ENCODE results near the gene SEMA3E. TPM values are rescaled to one million over a fixed set of nuclear protein-coding genes. Genes with fewer than 3 reads are reported as not detected.
A peak's percentile ranks its signal among the peaks of the same experiment; 100 is the strongest.
"Not testable (repeated sequence)": the region's sequence is repeated elsewhere in the genome, so short reads cannot be mapped to it uniquely, and the experiment has no call there.

SEMA3E gene
- 0.10 and 1.2 TPM in 2 replicates for total RNA-seq

DNA sequence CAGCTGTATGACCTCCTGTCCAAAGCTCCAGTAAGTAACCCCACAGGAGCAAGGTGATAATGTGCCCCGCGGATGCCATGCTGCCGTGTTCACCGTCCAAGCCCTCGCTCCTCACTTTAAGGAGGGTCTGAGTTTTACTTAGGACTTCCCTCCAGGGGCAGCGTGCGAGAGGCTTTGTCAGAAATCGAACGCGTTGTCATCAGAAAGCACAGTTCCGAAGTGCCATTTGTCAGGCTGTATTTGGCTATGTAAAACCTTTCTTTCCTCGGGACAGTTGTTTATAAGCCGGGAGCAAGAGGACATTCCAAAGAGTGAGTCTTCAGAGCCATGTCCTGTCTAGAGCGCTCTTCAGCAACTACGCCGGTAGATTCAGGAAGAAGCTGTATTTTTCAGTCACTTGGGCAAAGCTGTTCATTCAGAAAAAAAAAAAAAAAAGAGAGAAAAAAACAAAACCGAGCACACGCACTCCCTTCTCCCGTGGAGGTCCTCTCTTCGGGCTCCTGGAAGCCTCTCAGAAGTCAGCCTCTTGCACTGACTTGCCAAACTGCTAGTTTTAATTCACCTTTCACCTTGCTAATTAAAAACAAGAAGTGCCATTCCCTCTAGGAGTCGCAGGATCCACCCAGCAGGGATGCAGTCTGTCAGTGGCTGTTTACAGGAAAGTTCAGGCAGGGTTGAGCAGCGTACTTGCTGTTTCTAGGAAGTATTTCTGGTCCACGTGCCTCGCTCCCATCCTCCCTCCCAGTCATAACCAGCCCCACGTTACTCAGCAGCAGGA is at the start of gene SEMA3E:
Gene SEMA3E, minus strand, starts transcription at position 676 of the 778 bp plus-strand sequence.
- peak; percentile 9 for DNase-seq (ENCODE audit: extremely low read depth, low read depth, low spot score)

DNA sequence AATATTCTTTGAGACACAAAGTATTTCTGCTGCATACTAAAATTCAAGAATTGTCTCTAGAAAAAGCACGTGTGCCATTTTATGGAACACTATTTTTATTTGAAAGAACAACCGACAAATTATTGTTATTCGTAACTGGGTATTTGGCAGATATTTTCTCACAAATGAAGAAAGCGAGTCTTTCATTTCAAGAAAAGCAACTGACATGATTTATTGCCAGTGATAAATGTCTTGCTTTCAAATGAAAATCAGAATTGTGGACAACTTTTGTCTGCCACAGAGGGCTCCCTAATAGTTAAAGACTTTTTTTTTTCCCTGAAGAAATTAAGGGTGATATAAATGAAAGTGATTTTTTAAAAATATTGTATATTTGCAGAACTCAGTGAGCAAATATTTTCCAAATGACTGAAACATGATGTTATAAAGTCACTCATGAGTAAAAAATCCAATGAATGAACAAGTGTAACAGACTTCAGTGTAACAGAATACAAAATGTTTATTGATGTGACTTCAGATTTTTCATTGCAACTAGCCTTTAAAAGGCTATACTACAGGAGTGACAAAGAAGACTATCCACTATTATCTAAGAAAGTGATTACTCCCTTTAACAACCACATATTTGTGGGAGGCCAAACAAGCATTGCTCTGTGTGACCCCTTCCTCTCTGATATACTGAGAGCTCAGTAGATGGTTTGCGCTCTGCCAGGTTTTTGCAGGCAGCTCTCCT is 49.0 kb upstream of the SEMA3E start:
- no peak for DNase-seq (ENCODE audit: extremely low read depth, low read depth, low spot score)

DNA sequence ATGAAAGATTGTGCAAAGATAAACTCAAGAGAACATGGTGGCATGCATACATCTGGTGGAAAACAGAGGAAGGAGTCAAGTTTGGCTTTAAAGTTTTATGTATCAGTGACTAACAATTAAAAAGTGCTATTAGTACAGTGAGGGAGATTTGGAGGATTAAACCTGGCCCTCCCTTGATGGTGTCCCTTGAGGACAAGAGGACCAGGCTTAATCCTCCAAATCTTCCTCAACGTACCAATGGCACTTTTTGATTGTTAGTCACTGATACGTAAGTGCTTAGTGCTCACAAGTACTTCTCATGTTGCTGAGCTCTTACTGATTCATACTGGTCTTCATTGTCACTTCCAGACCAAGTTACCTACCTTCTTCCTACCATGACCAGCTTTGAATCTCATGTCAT is 47.2 kb upstream of the SEMA3E start:
- DNase-seq (ENCODE audit: extremely low read depth, low read depth, low spot score), result no peak

DNA sequence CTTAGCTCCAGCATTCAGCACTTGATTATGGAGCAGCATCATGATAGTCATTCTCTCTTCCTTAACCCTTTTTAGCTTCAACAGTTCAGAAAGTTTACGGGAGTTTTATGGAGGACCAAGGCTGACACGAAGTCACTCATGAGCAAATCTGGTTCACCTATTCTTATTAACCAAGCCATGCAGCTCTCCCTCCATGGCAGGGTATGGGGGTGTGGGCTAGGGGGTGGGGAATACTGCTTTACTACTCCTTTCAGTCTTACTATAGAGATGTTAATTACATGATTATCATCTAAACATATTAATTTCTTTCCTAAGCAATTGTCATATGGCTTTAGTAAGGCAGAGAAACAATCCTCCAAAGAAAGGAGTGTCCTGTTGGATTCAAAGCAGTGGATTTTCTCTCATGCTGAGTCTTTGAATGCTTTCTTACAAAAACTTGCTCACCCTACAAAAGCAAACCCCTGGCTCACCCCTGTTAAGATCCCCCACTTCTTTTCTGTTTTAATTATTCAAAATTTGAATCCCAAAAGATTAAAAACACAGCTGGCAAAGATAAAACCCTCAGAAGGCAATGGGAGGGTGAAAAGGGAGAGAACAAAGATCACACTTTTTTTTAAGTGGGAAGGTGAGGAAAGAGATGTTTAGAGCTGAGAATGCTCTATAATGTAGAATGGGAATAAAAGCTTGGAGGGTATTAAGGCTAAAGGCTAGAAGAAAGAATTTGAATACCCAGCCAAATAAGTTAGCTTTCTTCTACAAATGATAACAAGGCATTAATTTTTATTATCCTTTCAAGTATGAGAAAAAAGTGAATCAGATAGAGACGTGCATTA is 46.4 kb upstream of the SEMA3E start:
- DNase-seq (ENCODE audit: extremely low read depth, low read depth, low spot score), result no peak

DNA sequence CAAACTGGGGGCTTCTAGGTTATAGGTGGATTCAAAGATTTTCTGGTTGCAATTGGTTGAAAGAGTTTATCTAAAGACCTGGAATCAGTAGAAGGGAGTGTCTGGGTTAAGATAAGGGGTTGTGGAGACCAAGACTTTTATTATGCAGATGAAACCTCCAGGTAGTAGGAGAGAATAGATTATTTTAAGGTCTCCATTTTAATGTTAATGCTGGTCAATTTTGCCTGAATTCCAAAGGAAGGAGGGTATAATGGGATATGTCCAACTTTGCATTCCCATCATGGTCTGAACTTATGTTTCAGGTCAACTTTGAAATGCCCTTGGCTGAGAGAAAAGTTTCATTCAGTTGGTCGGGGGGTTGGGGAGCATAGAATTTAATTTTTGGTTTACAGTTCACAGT is 44.3 kb upstream of the SEMA3E start:
- no peak for DNase-seq (ENCODE audit: extremely low read depth, low read depth, low spot score)

DNA sequence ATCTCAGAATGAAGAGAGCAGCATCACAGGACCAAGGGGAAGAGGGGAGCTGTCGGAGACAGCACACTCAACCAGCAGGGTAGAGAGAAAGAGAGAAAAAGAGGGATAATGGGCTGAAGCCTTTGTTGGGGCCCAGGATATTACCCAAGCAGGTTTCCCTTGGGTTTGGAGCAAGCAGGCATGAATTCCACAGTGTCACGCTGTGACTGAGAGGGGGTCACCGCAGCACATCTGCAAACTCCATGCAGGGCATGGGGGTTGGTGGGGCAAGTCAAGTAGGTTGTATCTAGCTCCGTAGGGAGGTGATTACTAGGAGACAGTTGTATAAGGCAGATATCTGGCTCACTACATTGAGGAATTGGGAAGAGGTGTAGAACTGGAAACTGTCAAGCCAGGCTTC is 42.2 kb upstream of the SEMA3E start:
- no peak for DNase-seq (ENCODE audit: extremely low read depth, low read depth, low spot score)

DNA sequence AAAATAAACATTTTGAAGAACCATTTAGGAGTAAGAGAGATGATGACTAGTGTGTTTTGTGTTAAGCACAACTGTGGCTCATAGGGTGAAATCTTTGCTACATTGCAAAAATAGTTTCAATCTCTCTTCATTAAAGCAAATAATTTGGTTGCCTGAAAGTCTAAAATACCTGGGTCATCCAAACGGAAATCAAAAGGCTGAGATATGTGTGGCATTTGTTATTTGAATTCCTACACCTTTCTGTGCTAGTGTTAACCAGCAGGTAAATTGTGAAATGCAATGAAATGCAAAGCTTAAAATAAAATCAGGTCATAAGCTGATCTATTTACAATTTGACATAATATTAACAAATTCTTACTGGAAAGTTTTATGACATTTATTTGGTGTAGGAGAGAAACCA is 40.9 kb upstream of the SEMA3E start:
- DNase-seq (ENCODE audit: extremely low read depth, low read depth, low spot score), result no peak

DNA sequence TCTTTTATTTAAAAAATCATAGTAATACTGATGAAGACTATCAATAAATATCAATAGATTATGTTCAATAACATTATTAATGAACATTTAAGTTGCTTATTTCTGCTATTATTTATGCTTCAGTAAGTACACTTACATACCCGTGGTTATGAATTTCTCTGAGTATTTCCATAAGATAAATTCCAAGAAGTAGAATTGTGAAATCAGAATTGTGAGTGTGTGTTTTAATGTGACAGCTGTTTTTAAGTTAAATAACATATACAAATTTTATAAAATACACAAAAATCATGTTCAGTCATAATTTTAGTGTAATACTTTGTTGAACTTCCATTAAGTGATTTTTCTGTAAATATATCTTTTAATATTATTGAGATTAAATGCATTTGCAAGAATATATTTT is 37.5 kb upstream of the SEMA3E start:
- DNase-seq (ENCODE audit: extremely low read depth, low read depth, low spot score), result no peak

DNA sequence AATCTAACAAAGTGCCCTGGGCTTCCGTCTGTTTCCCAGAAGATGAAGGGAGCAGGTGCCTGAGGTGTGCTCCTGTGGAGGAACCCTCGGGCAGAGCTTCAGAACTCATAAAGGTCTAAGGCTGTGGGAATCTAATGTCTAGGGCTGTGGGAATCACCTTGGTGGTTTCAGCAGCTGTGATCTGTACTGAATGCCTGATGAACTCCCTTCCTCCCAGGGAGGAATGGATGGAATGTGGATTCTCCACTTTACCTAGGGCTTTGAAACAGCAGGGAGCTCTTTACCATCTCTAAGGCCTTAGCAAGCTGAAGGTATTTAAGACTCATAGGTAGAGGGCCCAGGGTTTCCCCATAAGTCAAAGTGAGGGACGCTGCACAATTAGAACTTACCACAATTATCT is 36.0 kb upstream of the SEMA3E start:
- DNase-seq (ENCODE audit: extremely low read depth, low read depth, low spot score), result no peak

DNA sequence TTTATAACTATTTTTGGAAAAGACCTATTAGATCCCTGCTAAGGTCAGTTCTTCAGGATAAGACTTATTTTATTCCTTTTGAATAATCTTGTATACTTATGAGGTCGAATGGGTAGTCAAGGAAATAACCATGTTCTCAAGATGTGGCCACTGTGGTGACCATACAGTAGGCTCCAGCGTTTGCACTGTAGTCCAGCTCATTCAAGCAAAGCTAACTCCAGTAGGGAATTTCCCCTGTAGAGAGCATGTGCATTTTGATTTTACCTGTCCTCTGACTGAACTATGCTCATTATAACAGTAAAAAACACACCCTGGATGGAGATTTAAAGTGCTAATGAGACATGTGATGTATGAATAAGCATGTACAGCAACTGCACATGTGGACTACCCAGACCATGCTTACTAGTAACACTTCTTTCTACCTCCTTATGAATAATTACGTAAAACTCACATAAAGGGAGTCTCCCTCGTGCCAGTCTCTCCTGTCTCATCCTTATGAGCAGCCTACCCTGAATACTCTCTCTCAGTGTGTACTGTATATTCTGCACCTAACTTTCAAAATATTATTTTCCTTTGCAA is 32.4 kb upstream of the SEMA3E start:
- DNase-seq (ENCODE audit: extremely low read depth, low read depth, low spot score), result no peak

DNA sequence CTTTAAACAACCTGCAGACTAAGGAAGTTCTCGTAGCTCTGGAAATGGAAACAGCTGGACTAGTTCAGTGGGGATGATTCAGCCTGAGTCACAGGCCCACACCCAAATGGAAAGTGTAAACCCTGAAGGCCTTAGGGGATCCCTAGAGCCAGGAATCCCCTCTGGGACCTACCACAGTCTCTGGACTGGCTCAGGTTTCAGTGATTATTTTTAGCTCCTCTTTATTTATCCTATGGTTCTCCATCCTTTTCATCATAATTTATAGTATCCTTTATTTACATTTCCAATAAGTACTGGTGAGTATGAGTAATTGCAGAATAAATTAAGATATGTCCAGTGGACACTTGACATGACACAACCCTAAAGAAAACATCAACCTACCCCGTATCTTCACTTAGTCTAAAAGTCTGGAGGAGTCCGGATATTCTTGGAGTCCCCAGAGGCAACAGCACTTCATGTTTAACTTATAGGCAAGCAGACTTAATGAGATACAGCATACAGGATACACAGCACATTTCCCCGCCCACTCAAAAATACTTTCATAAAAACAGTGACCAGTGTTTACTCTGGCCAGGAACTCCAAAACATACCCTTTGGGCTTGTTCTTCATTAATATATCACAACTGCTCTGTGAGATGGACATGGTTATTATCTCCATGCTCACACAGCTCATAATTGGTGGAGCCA is 28.4 kb upstream of the SEMA3E start:
- no peak for DNase-seq (ENCODE audit: extremely low read depth, low read depth, low spot score)

DNA sequence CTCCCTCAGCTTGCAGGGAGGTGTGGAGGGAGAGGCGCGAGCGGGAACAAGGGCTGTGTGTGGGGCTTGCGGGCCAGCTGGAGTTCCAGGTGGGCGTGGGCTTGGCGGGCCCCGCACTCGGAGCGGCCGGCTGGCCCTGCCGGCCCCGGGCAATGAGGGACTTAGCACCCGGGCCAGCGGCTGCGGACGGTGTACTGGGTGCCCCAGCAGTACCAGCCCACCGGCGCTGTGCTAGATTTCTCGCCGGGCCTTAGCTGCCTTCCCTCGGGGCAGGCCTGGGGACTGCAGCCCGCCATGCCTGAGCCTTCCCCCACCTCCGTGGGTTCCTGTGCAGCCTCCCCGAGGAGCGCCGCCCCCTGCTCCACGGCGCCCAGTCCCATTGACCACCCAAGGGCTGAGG is 24.4 kb upstream of the SEMA3E start:
- not testable (repeated sequence) for DNase-seq (ENCODE audit: extremely low read depth, low read depth, low spot score)

DNA sequence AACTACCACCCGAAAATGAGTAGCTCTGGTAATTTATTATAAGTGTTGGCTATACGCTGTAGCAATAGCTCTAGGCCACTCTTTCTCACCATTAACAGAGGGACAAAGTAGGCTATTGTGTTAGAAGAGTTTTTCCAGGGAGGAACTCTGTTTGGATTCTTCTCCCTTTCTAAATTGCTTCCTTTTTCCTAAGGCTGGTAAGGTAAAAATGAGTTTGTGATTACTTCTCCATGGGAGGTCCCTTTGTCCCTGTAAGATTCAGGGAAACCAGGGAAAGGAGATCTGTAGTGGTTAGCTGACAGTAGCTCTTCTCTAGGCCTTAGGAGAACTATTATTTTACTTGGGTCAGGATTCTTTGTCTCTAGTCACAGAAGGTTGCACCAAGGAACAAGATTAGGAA is 23.2 kb upstream of the SEMA3E start:
- DNase-seq (ENCODE audit: extremely low read depth, low read depth, low spot score), result no peak

DNA sequence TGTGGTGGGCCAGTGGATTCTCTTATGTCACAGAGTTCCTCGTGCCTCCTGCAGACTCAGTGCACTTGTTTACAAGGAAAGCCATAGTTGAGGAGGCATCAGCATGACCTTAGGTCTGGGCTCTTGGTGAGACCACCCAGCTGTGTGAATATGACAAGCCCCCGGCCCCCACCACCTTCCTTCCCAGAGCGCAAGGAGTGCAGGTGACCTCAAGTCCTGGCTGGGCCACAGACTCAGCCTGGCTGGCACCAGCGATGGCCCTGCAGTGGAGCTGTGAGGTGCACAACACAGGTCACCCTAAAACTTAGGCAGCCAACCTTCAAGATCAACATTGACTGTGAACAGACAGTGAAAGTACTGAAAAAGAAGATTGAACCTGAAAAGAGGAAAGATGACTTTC is 14.2 kb upstream of the SEMA3E start:
- no peak for DNase-seq (ENCODE audit: extremely low read depth, low read depth, low spot score)

DNA sequence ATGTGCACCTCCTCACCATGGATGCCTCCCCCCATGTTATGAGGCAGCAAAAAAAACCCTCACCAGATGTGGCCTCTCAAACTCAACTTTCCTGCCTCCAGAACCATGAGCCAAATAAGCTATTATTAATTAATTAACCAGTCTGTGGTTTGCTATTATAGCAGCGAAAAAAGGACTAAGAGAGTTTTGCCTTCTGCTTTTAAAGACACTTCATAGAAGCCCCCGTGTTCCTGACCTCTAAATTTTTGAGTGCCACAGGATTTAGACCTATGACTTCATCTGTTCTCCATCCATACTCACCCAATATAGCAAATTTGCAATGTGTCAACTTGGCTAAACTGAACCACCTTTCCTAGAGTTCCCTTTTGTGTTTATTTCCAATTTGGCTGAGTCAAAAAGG is 9.2 kb upstream of the SEMA3E start:
- no peak for DNase-seq (ENCODE audit: extremely low read depth, low read depth, low spot score)

DNA sequence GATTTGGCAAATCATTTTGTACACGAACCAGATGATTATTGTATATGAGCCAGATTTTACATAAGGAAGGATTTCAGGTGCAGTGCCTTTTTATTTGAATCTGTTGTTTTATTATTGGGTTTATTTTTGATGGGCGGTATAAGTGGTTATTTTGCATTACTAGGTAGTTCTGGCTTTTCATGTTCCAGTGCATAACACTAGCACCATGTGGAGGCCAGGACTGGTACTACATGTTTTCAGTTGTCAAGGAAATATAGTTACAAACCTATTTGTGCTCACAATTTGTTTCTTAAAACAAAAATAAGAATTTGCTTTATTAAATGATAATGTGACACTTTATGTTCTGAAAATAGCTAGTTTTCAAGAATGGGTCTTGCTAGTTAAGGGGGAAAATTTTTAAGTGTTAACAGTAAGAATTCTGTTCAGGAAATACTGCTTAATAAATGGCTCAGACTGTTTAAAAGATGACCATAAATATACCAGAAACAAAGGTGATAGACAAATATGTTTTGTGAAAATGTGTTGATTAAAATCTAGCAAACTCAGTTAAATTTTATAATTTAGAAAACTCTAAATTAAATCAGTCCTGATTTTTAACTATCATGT is 7.1 kb upstream of the SEMA3E start:
- peak; percentile 25 for DNase-seq (ENCODE audit: extremely low read depth, low read depth, low spot score)

DNA sequence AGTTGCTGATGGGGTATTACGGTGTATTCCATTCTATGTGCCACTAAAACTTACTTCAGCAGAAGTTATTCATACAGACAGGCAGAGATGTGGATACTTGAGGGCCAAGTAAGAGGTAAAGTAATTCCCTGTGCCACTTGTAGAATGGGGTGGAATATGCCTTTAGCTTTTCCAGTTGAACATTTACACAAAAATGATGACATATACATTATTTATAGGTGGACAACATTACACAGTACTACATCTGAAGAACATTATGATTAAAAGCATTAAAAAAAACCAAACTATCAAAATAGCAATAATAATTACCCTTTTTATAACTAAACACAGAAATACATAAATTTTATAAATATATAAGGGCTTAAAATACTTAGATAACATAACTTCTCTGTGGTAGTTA is 3.5 kb upstream of the SEMA3E start:
- DNase-seq (ENCODE audit: extremely low read depth, low read depth, low spot score), result no peak

DNA sequence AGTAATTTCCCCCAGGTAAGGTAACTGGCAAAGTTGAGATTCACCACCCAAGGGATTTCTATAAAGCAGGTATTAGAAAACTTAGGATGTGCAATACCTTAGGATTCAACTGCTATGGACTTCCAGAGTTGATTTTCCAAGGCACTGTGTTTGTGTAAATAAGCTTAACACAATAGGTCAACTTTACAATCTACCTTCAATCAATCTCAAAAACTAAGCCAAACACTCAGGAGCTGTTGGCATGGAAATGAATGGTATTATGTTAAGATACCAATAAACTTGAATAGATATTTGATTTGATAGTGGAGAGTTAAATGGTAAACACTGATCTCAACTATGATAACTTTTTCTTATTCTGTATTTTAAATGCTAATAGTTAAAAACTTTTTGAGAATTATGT is 762 bp upstream of the SEMA3E start:
- no peak for DNase-seq (ENCODE audit: extremely low read depth, low read depth, low spot score)

DNA sequence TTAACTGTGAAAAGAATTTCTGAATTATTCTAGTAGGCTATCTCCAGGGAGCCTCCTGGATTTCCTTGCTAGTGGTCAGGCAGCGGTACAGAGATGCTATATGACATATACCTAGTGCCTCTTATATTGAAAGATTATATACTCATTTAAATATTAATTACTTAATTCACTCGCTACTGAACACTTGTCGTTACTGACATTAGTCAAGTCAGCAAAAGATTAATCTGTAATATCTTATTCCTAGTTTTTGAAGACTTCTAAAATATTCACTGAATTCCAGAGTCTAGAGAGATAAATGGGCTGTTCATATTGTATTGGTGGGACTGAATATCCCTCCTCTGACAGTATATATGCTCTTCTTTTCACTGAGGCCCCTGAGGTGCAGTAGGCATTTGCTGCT is 2.9 kb downstream of the SEMA3E start:
- no peak for DNase-seq (ENCODE audit: extremely low read depth, low read depth, low spot score)

DNA sequence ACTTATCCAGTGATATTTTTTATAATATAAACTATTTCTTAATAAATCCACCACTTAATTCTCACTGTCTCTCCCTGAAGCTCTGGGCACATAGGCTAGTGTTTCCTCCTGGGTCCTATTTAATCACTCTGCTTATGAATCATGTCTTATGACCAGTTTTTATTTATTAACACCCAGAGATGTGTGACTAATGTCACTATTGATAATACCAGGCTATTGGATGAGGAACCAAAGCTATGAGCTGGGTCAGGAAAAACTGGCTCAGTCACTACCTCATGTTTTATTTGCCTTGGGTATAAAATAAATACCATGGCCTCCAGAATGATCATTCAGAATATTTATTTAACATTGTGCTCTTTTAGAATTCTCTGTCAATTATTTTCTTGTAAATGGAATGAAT is 5.2 kb downstream of the SEMA3E start:
- no peak for DNase-seq (ENCODE audit: extremely low read depth, low read depth, low spot score)
